ENCODE results near the gene AXL. TPM values are rescaled to one million over a fixed set of nuclear protein-coding genes. Genes with fewer than 3 reads are reported as not detected.
"Not testable (repeated sequence)": the region's sequence is repeated elsewhere in the genome, so short reads cannot be mapped to it uniquely, and the experiment has no call there.

The AXL gene
- polyA plus RNA-seq, 1 experiment, result 260 TPM

- Histone ChIP-seq H3K4me3 (ENCODE audit: low read depth, low read length) (peak overlapping the region; percentile 31), H3K27me3 (ENCODE audit: control insufficient read depth, insufficient read depth, low read length) (no peaks in the 10 kb centered on the region), H3K36me3 (ENCODE audit: control insufficient read depth, insufficient read depth, low read length) (peaks cover 28% of the 10 kb centered on the region)
- TF ChIP-seq CTCF (IDR thresholded peaks at IDR 0.05; ENCODE audit: insufficient read depth, low read depth, low read length), result no peak
- DNase-seq (ENCODE audit: low read depth), result peak; percentile 26
- CTCF ChIA-PET, result interaction anchor here (0.6 to 4.1 kb wide), 6 partner anchors 11 to 33 kb away, joined by 3 to 27 read pairs (median 4); no protein-coding TSS in a partner anchor
- POLR2A ChIA-PET, result interaction anchor here (0.7 to 0.8 kb wide), 2 partner anchors 449 to 944 kb away, joined by 3 to 4 read pairs; no protein-coding TSS in a partner anchor
These were observed 7.2 kb downstream of the AXL start for GRCh38 chr19:41226053-41226873.

- TF ChIP-seq CTCF (IDR thresholded peaks at IDR 0.05; ENCODE audit: insufficient read depth, low read depth, low read length), result no peak
- no peak for DNase-seq (ENCODE audit: low read depth)
- ChIA-PET POLR2A (no interaction called here), CTCF (interaction anchor here (0.6 to 4.1 kb wide), 5 partner anchors 16 to 33 kb away, joined by 3 to 27 read pairs (median 3); no protein-coding TSS in a partner anchor)
- Histone ChIP-seq H3K36me3 (ENCODE audit: control insufficient read depth, insufficient read depth, low read length) (peaks cover 23% of the 10 kb centered on the region), H3K4me3 (ENCODE audit: low read depth, low read length) (no peak overlapping the region), H3K27me3 (ENCODE audit: control insufficient read depth, insufficient read depth, low read length) (no peaks in the 10 kb centered on the region)
These were observed 7.9 kb downstream of the AXL start for GRCh38 chr19:41226874-41227390.

GRCh38 chr19:41228486-41228885 lies 9.5 kb downstream of the AXL start:
- no peak for DNase-seq (ENCODE audit: low read depth)
- H3K27me3 ChIP-seq (ENCODE audit: control insufficient read depth, insufficient read depth, low read length), result no peaks in the 10 kb centered on the region
- peaks cover 22% of the 10 kb centered on the region for H3K36me3 ChIP-seq (ENCODE audit: control insufficient read depth, insufficient read depth, low read length)
- no peak overlapping the region for H3K4me3 ChIP-seq (ENCODE audit: low read depth, low read length)
- TF ChIP-seq CTCF (IDR thresholded peaks at IDR 0.05; ENCODE audit: insufficient read depth, low read depth, low read length), result no peak
- POLR2A ChIA-PET, result no interaction called here
- CTCF ChIA-PET, result interaction anchor here (1.2 kb wide), 1 partner anchor 34 kb away, joined by 3 read pairs; no protein-coding TSS in a partner anchor

- CTCF ChIA-PET, result interaction anchor here (1.2 kb wide), 1 partner anchor 33 kb away, joined by 3 read pairs; no protein-coding TSS in a partner anchor
- POLR2A ChIA-PET; H3K4me3 ChIP-seq (ENCODE audit: low read depth, low read length); DNase-seq (ENCODE audit: low read depth); H3K27me3 ChIP-seq (ENCODE audit: control insufficient read depth, insufficient read depth, low read length): not testable (repeated sequence)
- H3K36me3 ChIP-seq (ENCODE audit: control insufficient read depth, insufficient read depth, low read length), result peaks cover 26% of the 10 kb centered on the region
These were observed 10.3 kb downstream of the AXL start for GRCh38 chr19:41229338-41229737.

- ChIA-PET POLR2A (no interaction called here), CTCF (interaction anchor here (0.9 to 1.6 kb wide), 2 partner anchors 32 to 92 kb away, joined by 3 to 5 read pairs; no protein-coding TSS in a partner anchor)
- H3K36me3 ChIP-seq (ENCODE audit: control insufficient read depth, insufficient read depth, low read length), result peaks cover 26% of the 10 kb centered on the region
These were observed 11.2 kb downstream of the AXL start for GRCh38 chr19:41230067-41230857.

More at GRCh38 chr19:41230067-41230857, 11.2 kb downstream of the AXL start:
- no peak for DNase-seq (ENCODE audit: low read depth)
- no peak for TF ChIP-seq CTCF (IDR thresholded peaks at IDR 0.05; ENCODE audit: insufficient read depth, low read depth, low read length)
- Histone ChIP-seq H3K4me3 (ENCODE audit: low read depth, low read length) (no peak overlapping the region), H3K27me3 (ENCODE audit: control insufficient read depth, insufficient read depth, low read length) (no peaks in the 10 kb centered on the region)
